Spleen (tissue), 11 donors: ENCODE results near the gene KCND2. TPM values are rescaled to one million over a fixed set of nuclear protein-coding genes. Genes with fewer than 3 reads are reported as not detected.

Experiments used
- DNase-seq: peaks from one replicate; pipeline ENCODE4 v3.0.0-alpha.2; 2020
- H3K27ac ChIP-seq, 8 donors: fragments of 200-600 bp; sonication (generic) in 7 of 8; 1 replicate in 4 of 8; 2 replicates in 4 of 8; pipeline versions ENCODE4 v1.5.0 to v1.8.0; 2016 to 2021; ENCODE audit warnings: inconsistent platforms in 4 of 8, mild to moderate bottlenecking in 4 of 8, moderate library complexity in 1 of 8
- H3K27me3 ChIP-seq, 7 donors: fragments of 200-600 bp; sonication (generic) in 6 of 7; replicated peaks in 1 of 7; 1 replicate in 4 of 7; 2 replicates in 3 of 7; pipeline versions ENCODE4 v1.5.0 to v1.8.0; 2016 to 2021; ENCODE audit warnings: inconsistent platforms in 3 of 7, mild to moderate bottlenecking in 1 of 7
- H3K36me3 ChIP-seq, 6 donors: fragments of 200-600 bp; sonication (generic) in 5 of 6; 1 replicate in 4 of 6; 2 replicates in 2 of 6; pipeline versions ENCODE4 v1.5.0 to v1.8.0; 2016 to 2021; ENCODE audit warnings: inconsistent platforms in 2 of 6
- H3K4me1 ChIP-seq, 6 donors: fragments of 200-600 bp; sonication (generic) in 5 of 6; 1 replicate in 3 of 6; 2 replicates in 3 of 6; pipeline versions ENCODE4 v1.5.0 to v1.8.0; 2016 to 2021; ENCODE audit warnings: inconsistent platforms in 3 of 6
- H3K4me3 ChIP-seq, 8 donors: fragments of 200-600 bp; sonication (generic) in 7 of 8; 1 replicate in 4 of 8; 2 replicates in 4 of 8; pipeline versions ENCODE4 v1.5.0 to v1.8.0; 2016 to 2021; ENCODE audit warnings: inconsistent platforms in 4 of 8, mild to moderate bottlenecking in 4 of 8, moderate library complexity in 2 of 8
- H3K9me3 ChIP-seq, 8 donors: fragments of 200-600 bp; sonication (generic) in 7 of 8; 1 replicate in 4 of 8; 2 replicates in 4 of 8; pipeline versions ENCODE4 v1.5.0 to v1.8.0; 2016 to 2021; ENCODE audit warnings: inconsistent platforms in 4 of 8
- POLR2A ChIP-seq, 3 donors: fragments of 450-650 bp; IDR thresholded peaks; one replicate each; pipeline ENCODE4 v1.5.1; 2017; ENCODE audit warnings: antibody characterized with exemption in 3 of 3, mild to moderate bottlenecking in 1 of 3
- POLR2AphosphoS5 ChIP-seq, 3 donors: sonication (generic); formaldehyde crosslinking; IDR thresholded peaks; one replicate each; pipeline ENCODE4 v1.5.1; 2017; ENCODE audit warnings: antibody characterized with exemption in 3 of 3
- WGBS, 5 donors: extraction: QIAGEN DNeasy Blood & Tissue Kit in 3 of 5; methylation state at CpG; one replicate each; pipeline versions ENCODE4 v1.1.5 to v1.1.7; 2013 to 2018; 5-methylcytosine and 5-hydroxymethylcytosine counted together
- intact Hi-C: fragments of 100-400 bp; cut with DNase I; formaldehyde crosslinking; loops from one replicate; pipeline ENCODE4 v1.15.0; 2023; ENCODE audit warnings: low total_unique reads
- polyA plus RNA-seq, 3 donors: library from polyadenylated mRNA; stranded (reverse); fragments of 200-250 nt; gene quantifications; one replicate each; pipeline ENCODE4 v1.2.1, GENCODE V29; 2013
- total RNA-seq, 7 donors: library from RNA; depleted of rRNA in 3 of 7; stranded (reverse); fragments of >200 nt in 3 of 7; fragmentation: NEBNext Ultra II Directional in 4 of 7; extraction: Animal tissue kit (Norgen Biotek cat#: 25700) in 4 of 7; gene quantifications; one replicate each; pipeline versions ENCODE4 v1.1.0 to v1.2.1, GENCODE V29; 2016 to 2021
- TF ChIP-seq, protein P1 (sequence below), 11 experiments: fragments of 200-600 bp in 7 of 11; fragments of 450-650 bp in 4 of 11; sonication (generic) in 4 of 11; IDR thresholded peaks in 8 of 11; conservative IDR thresholded peaks in 3 of 11; 1 replicate in 7 of 11; 2 replicates in 4 of 11; pipeline versions ENCODE4 v1.4.0 to v1.8.0; 2016 to 2021; ENCODE audit warnings: antibody characterized with exemption in 11 of 11, inconsistent platforms in 4 of 11, mild to moderate bottlenecking in 1 of 11
- donor health status: healthy with polysubstance abuse.
- donor health status: DM: no; HTN: no; CAD: no; lungs with moderate emphysema.
- donor health status: DM: no; HTN: no; CAD: no.
- donor health status: Bipolar disorder and iron deficiency.
- donor health status: healthy.
- donor health status: DM: no; HTN: no; CAD: no.
- donor health status: DM: yes; HTN: yes; CAD: no.

The KCND2 gene
- total and polyA plus RNA-seq, 10 donors, result 0.02 to 0.80 (median 0.26) TPM; not detected in 1

DNA sequence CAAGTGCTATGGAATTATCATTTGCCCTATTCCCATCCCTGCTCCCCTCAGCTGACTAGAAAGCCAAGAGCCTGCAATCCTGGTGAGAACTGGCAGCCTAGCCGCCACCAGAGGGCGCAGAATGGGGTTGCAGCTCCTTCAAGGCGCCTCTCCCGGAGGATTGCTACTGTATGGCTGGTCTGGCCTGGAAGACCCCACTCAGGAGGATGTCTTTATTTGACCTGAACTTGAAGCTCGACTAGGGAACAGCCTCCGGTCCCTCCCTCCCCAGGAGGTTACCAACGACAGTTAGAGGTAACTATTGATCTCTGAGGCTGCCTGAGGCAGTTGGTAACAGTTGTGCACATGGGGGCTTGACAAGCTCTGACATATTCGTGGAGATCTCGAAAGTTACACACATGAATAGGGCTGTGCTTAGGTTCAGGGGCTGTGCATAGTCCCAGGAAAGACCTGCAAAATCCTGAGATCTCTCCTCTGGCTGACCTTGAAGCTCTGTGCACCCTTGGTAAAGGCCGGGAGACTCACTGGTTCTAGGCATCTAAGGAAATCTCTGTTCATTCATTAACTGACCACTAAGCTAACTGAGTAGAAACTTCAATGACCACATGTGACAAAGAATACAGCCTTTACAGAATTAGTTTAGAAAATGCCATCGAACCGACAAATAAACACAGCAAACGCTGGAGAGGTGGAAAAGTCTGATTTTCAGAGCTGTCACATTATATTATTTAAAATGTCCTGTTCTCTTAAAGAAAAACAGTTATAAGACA is 519.3 kb downstream of the KCND2 start:
- Histone ChIP-seq H3K4me3 (no peak overlapping the region), H3K4me1 (peaks cover 0 to 6% (median 2%) of the 10 kb centered on the region in 6 donors), H3K36me3 (no peaks in the 10 kb centered on the region), H3K9me3 (peaks cover 0 to 6% (median 2%) of the 10 kb centered on the region in 8 donors), H3K27ac (no peak overlapping the region), H3K27me3 (no peaks in the 10 kb centered on the region)
- intact Hi-C loops, result loop anchor here (10.0 kb wide), 1 partner anchor 313 kb away; no protein-coding TSS in a partner anchor
- DNase-seq, result peak; percentile 88
- TF ChIP-seq POLR2AphosphoS5 (IDR thresholded peaks at IDR 0.05) (peak in 2 of 3 donors; percentile 21 to 53), POLR2A (IDR thresholded peaks at IDR 0.05) (no peak)
- TF ChIP-seq, protein P1, sequence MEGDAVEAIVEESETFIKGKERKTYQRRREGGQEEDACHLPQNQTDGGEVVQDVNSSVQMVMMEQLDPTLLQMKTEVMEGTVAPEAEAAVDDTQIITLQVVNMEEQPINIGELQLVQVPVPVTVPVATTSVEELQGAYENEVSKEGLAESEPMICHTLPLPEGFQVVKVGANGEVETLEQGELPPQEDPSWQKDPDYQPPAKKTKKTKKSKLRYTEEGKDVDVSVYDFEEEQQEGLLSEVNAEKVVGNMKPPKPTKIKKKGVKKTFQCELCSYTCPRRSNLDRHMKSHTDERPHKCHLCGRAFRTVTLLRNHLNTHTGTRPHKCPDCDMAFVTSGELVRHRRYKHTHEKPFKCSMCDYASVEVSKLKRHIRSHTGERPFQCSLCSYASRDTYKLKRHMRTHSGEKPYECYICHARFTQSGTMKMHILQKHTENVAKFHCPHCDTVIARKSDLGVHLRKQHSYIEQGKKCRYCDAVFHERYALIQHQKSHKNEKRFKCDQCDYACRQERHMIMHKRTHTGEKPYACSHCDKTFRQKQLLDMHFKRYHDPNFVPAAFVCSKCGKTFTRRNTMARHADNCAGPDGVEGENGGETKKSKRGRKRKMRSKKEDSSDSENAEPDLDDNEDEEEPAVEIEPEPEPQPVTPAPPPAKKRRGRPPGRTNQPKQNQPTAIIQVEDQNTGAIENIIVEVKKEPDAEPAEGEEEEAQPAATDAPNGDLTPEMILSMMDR (IDR thresholded peaks at IDR 0.05 in 8 of 11, conservative IDR thresholded peaks at IDR 0.05 in 3 of 11), result peak in 10 of 11 experiments; percentile 30 to 88 (median 74)
- WGBS, 5 donors, result 44 to 52% (median 47%) methylated on average over 11 to 13 of the region's 13 CpGs

DNA sequence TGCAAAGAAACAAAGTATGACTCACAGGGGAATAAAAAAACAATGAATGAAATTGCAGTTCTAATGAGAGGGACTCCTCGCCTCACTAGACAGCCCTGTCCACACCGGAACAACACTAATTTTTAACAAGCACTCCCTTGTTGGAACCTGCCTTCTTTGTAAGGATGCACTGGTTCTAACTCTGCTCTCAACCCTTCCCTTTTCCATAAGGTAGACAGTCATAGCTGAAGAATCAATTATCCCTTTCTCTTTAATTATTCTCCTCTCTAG is 519.8 kb downstream of the KCND2 start:
- no peak overlapping the region for H3K27ac ChIP-seq
- H3K9me3 ChIP-seq, result peaks cover 0 to 7% (median 2%) of the 10 kb centered on the region in 8 donors
- H3K27me3 ChIP-seq, result no peaks in the 10 kb centered on the region
- no peaks in the 10 kb centered on the region for H3K36me3 ChIP-seq
- no peak for DNase-seq
- intact Hi-C loops, result loop anchor here (10.0 kb wide), 1 partner anchor 312 kb away; no protein-coding TSS in a partner anchor
- TF ChIP-seq, protein P1 (IDR thresholded peaks at IDR 0.05 in 8 of 11, conservative IDR thresholded peaks at IDR 0.05 in 3 of 11), result no peak
- TF ChIP-seq POLR2A (IDR thresholded peaks at IDR 0.05), result no peak
- no peak for TF ChIP-seq POLR2AphosphoS5 (IDR thresholded peaks at IDR 0.05)
- no peak overlapping the region for H3K4me3 ChIP-seq
- WGBS, 5 donors, result 91 to 100% (median 97%) methylated on average over 2 of the region's 2 CpGs
- H3K4me1 ChIP-seq, result peaks cover 0 to 6% (median 2%) of the 10 kb centered on the region in 6 donors

DNA sequence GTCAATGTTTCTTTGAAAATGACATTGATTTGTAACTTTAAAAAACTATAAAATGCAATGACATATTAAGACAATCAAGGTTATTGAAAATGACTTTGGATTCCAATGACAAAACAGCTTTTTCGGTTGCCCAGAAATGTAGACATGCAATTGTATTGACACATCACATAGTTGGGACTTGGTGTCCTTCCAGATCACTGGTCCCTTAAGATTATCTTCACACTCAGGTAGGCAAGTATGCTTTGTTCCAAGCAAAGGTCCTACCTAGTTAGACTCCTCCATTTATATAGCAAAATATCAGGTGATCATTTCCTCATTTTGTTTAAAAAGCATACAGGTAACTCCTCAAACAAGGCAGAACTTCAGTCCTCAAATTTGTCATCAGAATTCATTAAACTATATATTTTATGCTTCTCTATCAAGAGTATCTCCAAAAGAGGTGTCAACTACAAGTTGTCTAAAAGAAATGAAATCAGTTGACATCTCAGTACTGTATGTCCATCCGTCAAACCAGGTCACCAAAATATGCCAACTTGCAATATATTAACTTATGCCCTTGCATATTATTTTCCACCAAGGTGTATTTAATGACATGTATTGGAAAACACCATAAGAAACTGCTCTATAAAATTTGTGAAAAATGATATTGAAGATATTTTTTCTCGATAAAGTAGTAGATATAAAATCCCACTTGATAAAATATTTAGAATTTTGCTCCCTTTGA is 520.4 kb downstream of the KCND2 start:
- Histone ChIP-seq H3K4me1 (peaks cover 0 to 6% (median 2%) of the 10 kb centered on the region in 6 donors), H3K27me3 (no peaks in the 10 kb centered on the region), H3K9me3 (peaks cover 0 to 7% (median 2%) of the 10 kb centered on the region in 8 donors), H3K27ac (no peak overlapping the region), H3K4me3 (no peak overlapping the region), H3K36me3 (no peaks in the 10 kb centered on the region)
- no peak for TF ChIP-seq POLR2AphosphoS5 (IDR thresholded peaks at IDR 0.05)
- TF ChIP-seq, protein P1 (IDR thresholded peaks at IDR 0.05 in 8 of 11, conservative IDR thresholded peaks at IDR 0.05 in 3 of 11), result no peak
- no peak for TF ChIP-seq POLR2A (IDR thresholded peaks at IDR 0.05)
- 88 to 95% (median 94%) methylated on average over 3 of the region's 3 CpGs for WGBS, 5 donors
- no peak for DNase-seq
- intact Hi-C loops, result loop anchor here (10.0 kb wide), 1 partner anchor 311 kb away; no protein-coding TSS in a partner anchor
